GM12873 (cell line): ENCODE results near the gene BRINP1.

ENCODE experiments used
- CTCF ChIP-seq: IDR thresholded peaks from 2 replicates; pipeline ENCODE4 v1.5.1; 2012; ENCODE audit warnings: low read depth, mild to moderate bottlenecking, moderate library complexity, low read length, control low read depth; ENCODE audit not compliant: insufficient read depth; ENCODE audit errors: missing control alignments

Gene BRINP1

GRCh38 chr9:119291554-119291953, 77.7 kb downstream of the BRINP1 start:
- TF ChIP-seq CTCF, result no peak

GRCh38 chr9:119289740-119290433, 79.3 kb downstream of the BRINP1 start:
- peak; percentile 75 for TF ChIP-seq CTCF

- TF ChIP-seq CTCF, result no peak
Measured at GRCh38 chr9:119284587-119285337, 84.5 kb downstream of the BRINP1 start.

GRCh38 chr9:119284118-119284517, 85.1 kb downstream of the BRINP1 start:
- TF ChIP-seq CTCF, result no peak

GRCh38 chr9:119283078-119283794, 86.0 kb downstream of the BRINP1 start:
- no peak for TF ChIP-seq CTCF

- TF ChIP-seq CTCF, result no peak
Measured at GRCh38 chr9:119282476-119283077, 86.7 kb downstream of the BRINP1 start.

GRCh38 chr9:119280740-119281485, 88.3 kb downstream of the BRINP1 start:
- no peak for TF ChIP-seq CTCF
